Activated naive CD4-positive, alpha-beta T cell (primary cell): Measurements from ENCODE around the gene NDUFS2.

Experiments
- DNase-seq, 4 experiments: peaks; one replicate each; lab custom pipeline; 2025; lab: John Stamatoyannopoulos, UW

NDUFS2 gene

DNA sequence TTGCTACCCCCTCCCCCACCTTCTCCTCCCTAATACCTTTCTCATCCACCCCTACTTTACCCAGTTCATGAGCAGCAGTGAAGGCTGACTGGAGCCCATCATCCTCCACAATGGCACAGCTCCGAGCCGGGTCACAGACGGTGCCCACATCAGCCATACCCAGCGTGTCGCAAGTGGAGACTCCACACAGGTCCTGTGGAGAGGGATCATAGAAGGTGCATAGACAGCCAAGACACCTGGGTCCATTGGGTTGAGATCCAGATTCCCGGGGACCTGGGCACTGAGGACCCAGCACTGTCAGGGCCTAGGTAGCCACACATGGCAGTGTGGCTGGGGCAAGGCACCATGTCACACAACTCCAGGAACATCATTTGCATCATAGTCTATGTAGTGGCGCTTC, 6.1 kb upstream of the NDUFS2 start:
- no peak for DNase-seq

DNA sequence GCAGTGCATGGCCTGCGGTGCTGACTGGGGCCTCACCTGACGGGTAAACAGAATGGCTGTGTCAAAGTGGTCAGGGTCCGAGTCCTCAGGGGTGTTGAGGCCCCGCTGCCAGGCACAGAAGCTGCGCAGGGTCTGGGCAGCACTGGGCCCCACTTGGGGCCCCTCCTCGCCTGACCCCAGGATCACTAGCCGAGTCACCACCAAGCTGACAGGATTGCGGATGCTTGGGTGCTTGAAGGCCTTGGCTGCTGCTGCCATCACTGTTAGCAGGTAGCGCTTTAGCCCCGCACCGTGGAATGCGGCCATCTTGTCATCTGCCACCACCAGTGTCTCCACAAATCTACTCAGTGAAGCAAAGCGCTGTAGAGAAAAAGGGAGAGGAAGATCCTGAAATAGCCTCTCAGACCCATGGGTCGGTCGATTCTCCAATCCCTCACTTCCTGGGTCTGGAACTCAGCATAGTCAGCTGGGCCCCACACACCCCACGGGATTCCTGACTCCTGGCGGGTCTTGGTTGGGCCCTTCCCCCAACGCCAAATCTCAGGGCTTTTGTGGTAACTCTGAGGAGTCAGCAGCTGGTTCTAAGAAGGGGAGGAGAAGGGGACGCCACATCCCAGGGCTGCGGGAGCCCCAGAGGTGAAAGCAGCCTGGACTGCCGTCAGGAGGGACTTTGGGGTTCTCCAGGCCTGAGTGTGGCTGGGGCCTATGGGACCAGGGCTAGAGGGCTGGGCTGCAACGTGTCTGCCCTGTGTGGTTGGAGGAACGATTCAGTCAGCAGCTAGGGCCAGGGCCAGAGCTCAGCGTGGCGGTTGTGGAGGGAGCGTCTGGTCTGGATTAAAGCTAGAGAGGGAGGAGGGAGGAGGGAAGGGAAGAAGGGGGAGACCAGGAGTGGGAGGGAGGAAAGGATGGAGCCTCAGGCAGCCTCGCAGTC, 5.4 kb upstream of the NDUFS2 start:
- no peak for DNase-seq

DNA sequence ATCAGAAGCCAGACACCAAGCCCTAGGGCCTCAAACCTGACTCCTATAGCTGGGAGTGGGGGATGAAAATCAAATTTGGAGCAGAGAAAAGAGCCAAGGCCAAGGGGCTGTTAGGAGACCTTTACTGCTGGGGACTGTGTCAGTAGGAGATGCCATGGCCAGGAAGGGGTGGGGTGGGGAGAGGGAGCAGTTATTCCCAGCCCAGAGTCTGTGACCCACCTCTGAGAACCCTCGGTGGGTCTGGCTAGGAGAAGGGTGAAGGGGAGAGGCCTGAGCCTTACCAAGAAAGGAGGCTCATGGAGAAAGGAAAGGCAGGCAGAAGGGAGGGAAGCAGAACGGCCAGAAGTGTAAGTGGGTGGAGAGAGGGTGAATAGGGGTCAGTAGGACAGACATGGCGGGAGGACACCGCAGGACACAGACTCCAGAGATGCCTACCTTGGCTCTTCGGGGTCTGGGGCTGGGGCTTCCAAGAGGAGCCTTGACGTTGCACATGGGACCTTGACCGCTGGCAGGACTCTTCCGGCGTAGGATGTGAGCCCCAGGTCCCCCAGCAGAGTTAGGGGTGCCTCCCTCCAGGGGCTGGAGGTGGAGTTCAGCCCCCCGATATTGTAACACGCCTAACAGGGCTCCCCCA, 4.5 kb upstream of the NDUFS2 start:
- no peak for DNase-seq

DNA sequence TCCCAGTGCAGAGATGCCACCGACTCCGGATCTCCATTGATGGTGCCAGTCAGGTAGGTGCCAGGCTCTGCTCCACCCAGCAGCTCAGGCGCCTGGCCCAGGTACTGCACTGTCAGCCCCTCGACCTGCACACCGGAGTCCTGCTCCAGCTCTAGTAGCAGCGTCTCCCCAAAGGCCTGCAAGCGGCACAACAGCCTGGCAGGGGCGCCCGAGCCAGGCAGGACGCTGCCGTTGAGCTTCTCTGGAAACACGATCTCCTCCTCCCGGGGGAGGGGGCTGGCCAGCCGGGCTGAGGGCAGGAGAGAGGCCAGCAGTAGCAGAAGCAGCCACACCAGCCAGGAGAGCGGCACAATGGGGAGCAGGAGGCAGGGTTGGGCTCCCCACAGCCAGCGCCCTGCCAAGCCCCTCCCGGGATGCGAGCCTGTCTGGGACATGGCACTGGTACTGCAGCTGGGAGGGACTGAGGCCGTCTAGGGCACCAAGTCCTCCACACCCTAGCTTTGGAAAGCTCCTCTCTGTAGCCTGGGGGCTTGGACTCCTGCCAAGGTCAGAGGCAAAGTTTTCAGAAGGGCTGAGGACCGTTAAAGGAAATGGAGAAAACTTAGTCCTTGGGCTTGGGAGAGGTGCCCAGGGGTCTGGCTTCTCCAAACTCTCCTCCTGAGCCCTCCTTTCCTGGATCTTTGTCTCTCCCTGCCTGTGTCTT, 3.8 kb upstream of the NDUFS2 start:
- DNase-seq, result no peak

DNA sequence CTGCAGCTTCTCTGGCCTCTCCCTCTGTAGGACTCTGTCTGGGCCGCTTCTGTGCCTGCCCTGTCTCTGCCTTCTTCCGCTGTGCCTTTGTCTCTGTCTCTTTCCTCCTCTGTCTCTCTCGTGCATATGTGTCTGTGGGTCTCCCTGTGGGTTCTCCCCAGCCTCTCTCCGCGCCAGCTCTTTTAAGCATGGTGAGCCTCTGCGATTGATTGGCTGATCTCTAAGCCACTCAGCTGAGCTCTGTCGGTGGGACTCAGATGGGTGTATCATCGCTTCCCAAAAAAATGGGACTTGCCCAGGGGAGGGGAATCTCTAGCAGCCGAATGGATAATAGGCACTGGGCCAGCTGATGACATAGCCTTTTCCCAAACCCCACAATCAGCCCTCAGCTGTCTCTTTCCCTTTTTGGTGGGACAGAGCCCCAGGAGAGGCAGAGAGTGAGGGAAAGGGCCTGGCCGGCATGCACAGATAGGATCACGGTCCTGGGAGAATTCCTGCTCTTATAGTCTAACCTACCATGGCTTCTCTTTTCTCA, 3.2 kb upstream of the NDUFS2 start, which contains the start of gene ADAMTS4:
Gene ADAMTS4, minus strand, starts transcription at position 158 of the 535 bp plus-strand sequence. CDS start 427 bp downstream, outside the sequence.
- DNase-seq, result no peak

DNA sequence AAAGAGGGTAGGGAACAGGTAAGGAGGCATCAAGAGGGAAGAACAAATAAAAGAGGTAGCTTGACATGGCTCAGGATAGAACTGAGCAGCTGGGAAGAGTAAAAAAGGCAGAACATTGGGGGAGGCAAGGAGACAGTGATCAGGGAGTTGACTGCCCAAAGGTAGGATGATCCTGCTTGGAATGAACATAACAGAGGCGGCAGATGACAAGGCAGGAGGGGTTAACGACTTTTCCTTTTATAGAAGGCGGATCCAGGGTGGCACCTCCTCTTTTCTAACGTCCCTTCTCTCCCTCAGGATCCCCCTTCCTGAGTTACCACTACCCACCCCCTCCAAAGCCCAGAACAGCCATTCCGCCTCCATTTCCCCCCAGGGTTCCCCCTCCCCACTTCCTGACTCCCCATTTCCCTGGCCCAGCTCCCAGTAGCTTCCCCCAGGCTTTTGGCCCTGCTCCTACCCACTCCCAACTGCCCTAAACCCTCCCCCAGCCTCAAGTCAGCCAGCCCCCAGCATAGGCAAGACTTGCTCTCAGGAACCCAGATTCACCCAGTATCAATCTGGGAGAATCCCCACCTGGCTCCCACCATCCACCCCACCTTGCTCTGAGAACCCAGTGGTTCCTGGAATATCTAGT, 2.5 kb upstream of the NDUFS2 start:
- no peak for DNase-seq

DNA sequence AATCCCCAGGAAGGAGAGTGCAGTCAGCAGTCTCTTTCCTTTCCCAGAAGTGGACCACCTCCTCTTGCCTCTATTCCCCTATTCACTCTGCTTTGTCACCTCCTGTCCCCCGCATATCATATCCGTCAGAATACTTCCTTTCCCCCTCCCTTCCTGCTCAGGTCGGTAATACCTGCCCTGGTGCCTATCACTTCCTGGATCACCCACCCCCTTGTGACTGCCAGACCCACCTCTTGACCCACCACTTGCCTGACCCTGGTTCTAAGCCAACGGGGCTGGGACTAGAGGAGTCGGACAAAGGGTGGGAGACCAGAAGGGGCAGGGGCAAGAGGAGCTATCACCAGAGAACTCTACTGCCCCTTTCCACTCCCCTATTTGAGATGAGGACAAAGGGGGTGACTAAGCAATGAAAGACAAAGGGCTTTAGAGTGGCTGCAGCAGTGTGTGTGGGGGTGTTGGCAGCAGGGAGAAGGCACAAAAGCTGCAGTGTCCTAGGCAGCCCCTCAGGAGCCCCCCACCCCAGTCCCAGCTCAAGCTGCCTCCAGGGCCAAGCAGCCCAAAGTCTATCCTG, 1.7 kb upstream of the NDUFS2 start:
- DNase-seq, result no peak

DNA sequence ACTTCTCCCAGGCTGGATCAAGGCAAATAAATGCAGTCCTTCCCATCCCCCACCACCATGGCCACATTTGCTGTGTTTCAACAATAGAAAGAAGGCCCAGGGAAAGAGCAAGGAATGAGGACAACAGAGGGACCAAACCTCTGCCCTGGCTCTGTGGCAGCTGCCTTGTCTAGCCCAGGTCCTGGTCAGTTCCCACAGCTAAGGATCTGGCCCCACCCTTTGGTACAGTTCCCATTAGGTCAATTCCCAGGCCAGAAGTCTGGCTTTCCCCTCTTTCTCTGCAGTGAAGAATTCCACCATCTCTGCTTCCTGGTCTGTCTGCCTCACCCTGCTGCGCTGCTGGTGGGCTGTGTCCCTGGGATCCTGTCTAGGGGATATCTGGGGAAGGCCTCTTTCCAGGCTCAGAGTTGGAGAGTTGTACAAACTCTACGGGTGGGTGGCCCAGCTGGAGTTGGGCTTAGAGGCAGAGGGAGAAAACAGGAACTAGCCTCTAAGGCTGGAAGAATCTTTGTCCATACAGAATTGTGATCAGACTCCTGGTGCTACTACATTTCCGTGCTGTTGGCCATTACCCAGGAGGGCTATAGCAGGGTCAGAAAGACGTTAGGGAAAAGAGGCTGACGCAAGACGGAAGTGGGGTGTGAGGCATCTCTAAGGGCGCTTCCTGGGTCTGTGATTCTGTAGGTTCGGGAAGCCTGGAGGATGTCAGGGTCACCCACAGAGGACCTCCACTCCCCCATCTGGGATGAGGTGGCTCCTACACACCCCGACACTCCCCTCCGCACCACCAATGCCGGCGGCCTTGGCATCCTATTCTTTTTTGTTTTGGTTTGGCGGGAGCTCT, 953 bp upstream of the NDUFS2 start:
- no peak for DNase-seq

DNA sequence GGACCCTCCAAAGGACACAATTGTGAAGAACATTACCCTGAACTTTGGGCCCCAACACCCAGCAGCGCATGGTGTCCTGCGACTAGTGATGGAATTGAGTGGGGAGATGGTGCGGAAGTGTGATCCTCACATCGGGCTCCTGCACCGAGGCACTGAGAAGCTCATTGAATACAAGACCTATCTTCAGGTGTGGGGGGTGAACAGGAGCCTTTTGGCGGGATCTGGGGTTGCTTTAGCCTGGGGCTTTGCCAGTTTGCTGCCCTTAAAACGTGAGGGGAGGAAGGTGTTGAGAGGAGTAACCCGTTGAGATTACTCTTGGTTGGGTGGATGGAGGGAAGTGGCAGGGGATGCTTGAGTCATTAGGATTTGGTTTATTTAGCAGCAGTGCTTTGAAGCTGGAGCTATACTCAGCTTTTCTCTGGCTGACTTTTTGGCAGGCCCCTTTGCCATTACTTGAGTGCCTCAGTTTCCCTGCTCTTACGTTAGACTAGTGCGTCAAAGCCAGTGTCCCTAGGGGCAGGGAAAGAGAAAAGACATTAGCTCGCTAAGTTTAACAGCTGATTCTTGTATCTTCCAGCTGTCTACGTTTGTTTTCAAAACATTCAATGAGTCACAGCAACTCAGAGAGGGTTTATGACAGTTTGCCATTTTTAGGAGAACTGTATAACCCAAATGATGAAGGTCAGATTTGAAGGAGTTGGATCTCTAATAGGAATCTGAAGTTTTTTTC, 4.4 kb downstream of the NDUFS2 start:
- DNase-seq, result no peak

DNA sequence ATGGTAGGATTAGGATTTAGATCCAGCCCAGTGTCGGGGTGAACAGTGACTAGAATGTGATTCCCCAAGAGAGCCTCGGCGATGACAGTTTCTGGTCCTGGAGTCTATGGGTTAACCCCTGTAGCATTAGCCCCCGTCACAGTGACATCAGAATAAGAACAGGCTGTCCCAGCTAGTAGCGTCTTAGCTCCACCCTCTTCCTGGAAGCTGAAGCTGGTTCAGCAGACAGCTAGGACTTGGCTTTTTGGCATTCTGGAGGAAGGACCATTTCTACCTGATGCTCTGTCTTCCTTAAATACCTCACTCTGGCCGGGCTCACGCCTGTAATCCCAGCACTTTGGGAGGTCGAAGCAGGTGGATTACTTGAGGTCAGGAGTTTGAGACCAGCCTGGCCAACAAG, 5.0 kb downstream of the NDUFS2 start:
- no peak for DNase-seq

DNA sequence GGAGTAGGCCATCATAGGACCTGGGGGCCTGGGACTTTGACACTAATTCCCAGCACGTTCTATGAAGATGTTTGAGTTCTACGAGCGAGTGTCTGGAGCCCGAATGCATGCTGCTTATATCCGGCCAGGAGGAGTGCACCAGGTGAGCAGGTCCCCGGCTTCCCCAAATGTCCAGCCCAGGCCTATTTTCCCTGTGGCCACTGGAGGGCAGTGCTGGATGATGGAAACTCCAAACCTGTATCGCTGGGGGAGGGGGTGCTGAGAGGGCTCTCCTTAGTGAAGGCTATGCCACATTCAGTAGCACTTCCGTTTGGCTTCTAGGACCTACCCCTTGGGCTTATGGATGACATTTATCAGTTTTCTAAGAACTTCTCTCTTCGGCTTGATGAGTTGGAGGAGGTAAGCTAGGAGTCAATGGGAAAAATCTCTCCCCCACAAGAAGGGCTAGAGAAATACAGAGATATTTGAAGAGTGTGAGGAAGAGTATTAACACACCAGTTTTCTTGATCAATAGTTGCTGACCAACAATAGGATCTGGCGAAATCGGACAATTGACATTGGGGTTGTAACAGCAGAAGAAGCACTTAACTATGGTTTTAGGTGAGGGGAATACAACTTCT, 7.7 kb downstream of the NDUFS2 start:
- DNase-seq, result peak; percentile 24 to 60 (median 36)

DNA sequence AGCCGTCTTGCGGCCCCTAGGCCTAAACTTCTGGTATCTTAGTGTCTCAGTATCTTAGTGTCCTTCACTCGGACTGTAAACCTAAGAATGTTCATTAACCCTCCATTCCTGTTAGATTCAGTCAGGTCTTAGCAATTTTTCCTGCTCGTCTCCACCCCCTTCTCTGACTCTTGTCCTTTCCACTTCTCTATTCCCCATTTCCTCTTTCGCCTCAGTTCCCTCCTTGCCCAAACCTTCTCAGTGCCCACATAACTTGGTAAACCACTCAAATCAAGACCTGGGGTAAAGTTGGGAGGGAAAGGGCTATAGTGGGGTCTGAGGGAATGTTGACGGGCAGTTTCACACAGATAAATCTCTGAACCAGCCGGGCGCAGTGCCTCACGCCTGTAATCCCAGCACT, 12.2 kb downstream of the NDUFS2 start:
- no peak for DNase-seq

DNA sequence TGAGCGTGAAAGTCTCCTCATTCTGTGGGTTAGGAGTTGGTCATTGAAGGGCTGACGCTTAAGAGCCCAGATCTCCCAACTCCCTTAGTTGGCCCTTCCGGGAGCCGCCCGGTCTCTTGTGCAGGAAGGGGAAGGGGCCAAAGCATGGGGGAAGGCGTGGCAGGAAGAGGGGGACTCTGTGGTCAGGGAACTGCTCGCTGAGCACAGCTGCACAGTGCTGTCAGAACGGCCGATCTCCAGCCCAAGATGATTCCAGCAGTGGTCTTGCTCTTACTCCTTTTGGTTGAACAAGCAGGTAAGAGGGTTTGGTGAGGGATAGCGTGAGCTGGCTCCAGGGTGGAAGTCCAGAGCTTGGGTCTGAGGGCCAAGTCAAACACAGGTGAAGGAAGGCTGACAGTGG, 12.9 kb downstream of the NDUFS2 start, which contains the start of gene FCER1G:
Gene FCER1G, plus strand, starts transcription at position 220 of the 400 bp plus-strand sequence. Its CDS starts 27 bp downstream, at position 247.
- no peak for DNase-seq

DNA sequence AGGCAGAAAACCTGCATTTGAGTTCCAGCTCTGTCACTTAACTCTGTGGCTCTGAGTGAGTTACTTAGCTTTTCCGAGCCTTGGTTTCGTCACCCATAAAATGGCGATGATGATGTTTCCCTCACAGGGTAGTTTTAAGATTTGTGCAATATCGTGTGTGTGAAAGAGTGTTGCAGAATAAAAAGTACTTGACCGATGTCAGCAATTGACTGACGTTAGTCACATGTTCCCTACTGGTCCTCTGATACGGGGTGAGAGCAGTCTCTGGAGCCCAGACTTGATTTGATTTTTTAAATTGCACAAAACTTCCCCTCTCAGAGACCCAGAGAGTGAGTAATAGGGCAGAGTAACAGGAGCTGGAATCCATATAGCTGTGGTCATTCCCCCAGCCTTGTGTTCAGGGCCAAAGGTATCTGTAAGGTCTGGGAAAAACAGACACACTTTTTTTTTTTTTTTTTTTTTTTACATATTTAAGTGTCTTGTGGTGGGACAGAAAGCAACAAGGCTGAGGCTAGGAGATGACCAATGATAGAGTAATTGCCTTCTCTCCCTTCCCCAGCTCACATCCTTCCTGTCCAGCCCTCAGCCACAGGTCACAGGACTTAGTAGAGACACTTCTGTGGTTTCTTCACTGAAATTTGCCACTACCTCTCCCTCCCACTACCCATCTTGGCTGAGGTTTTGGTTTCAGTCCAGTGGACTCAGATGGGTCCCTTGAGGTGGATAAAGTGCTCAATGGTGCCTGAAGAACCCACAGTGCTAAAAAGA, 15.0 kb downstream of the NDUFS2 start:
- no peak for DNase-seq

DNA sequence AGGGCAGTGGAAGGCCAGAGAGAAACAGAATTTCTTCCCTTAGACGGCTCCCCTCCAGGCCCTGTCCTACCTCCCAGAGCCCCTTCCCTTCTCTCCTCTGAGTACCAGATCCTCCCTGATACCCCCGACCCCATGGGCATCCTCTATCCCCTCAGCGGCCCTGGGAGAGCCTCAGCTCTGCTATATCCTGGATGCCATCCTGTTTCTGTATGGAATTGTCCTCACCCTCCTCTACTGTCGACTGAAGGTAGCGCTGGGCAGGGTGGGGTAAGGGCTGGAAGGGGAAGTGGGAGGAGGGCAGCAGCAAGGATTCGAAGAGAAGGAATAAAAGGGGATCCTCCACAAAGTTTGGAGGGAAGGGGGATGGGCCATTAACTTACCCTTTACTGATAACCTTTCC, 15.7 kb downstream of the NDUFS2 start:
- no peak for DNase-seq

DNA sequence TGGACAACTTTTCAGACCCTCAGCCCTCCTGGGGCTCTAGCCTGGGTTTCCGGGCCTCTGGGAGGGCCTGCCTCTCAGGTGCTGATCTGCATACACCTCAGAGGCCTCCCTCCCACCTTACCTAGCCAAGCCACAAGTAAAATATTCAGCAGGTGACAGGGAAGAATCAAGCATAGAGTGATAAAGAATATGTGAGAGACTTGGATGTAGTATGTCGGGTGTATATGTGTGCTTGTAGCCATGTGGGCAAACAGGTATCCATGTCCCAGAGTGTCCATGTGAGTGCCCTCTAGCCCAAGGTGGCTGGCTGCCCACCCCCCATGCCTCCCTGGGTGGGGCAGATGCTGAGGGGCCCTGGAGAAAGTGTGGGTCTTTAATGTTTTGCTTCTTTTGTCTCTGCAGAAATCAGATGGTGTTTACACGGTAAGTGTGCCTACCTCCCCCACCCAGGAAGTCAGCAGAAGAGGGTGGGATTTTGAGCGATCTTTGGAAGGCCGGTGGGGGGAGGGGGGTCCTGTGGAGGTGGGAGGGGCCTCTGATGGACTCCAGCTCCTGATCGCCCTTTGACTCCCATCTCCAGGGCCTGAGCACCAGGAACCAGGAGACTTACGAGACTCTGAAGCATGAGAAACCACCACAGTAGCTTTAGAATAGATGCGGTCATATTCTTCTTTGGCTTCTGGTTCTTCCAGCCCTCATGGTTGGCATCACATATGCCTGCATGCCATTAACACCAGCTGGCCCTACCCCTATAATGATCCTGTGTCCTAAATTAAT, 16.3 kb downstream of the NDUFS2 start:
- DNase-seq, result no peak

DNA sequence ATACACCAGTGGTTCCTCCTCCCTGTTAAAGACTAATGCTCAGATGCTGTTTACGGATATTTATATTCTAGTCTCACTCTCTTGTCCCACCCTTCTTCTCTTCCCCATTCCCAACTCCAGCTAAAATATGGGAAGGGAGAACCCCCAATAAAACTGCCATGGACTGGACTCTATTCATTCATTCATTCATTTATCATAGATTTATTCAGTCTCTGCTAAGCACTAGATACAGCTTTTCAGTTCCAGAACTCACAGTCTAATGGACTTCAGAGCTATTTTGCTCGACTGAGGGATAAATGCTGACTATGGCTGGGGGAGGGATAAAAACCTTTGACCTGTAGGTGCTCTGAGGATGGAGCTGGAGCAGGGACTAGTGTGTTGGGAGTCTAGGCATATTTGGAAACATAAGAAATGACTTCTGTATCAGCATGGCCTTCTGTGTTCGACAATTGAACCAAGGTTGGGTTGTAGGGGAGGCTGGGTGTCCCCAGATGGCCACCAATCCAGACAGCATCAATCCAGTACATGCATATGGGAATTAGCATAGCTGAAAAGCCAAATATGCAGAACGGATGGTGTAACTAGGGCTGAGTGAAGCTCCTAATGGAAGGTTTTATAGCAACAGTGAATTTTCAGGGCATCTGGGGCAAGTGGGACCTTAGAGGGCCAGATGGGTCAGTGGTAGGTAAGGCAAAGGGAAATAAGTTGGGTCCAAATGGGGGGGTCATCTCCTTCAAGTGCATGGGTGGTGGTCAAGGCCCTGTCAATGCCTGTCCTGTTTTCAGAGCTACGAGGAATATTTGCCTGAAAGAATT, 17.1 kb downstream of the NDUFS2 start:
- no peak for DNase-seq
